ENCODE data around the gene SLC35F3. TPM values are rescaled to one million over a fixed set of nuclear protein-coding genes. Genes with fewer than 3 reads are reported as not detected.

SLC35F3 gene
- total RNA-seq, 1 experiment from 2014 or later, result 3.3 TPM

- Mint-ChIP-seq H3K4me1 (ENCODE audit: insufficient read depth, unreplicated experiment) (peaks cover 25% of the 10 kb centered on the region), H3K4me3 (ENCODE audit: unreplicated experiment) (no peak overlapping the region), H3K27me3 (ENCODE audit: insufficient read depth, unreplicated experiment) (peaks cover 2% of the 10 kb centered on the region), H3K27ac (ENCODE audit: low read depth, unreplicated experiment) (no peak overlapping the region), H3K36me3 (ENCODE audit: insufficient read depth, unreplicated experiment) (no peaks in the 10 kb centered on the region), H3K9me3 (ENCODE audit: unreplicated experiment) (no peaks in the 10 kb centered on the region)
- no peak for TF ChIP-seq CTCF (IDR thresholded peaks at IDR 0.05; ENCODE audit: unreplicated experiment)
- peak; percentile 81 for DNase-seq (ENCODE audit: unreplicated experiment)
- BruUV-seq (replicated peaks), result no TSS peak
- ChIA-PET POLR2A (interaction anchor here (0.7 to 1.5 kb wide), 8 partner anchors 9 to 466 kb away, joined by 3 to 6 read pairs (median 4); partner anchors contain the start of gene KCNK1), CTCF (interaction anchor here (0.5 to 3.2 kb wide), 9 partner anchors 8 to 1764 kb away, joined by 3 to 19 read pairs (median 3); no protein-coding TSS in a partner anchor)
- intact Hi-C loops (cut with micrococcal nuclease), result loop anchor here (5.0 to 10.0 kb wide), 4 partner anchors 202 to 592 kb away; partner anchors contain the start of gene KCNK1
Measured at GRCh38 chr1:233907151-233907550, 2.7 kb downstream of the SLC35F3 start.

- TF ChIP-seq CTCF (IDR thresholded peaks at IDR 0.05; ENCODE audit: unreplicated experiment), result no peak
- no peak for DNase-seq (ENCODE audit: unreplicated experiment)
- H3K36me3 Mint-ChIP-seq (ENCODE audit: insufficient read depth, unreplicated experiment), result no peaks in the 10 kb centered on the region
- ChIA-PET POLR2A (interaction anchor here (0.5 to 1.4 kb wide), 3 partner anchors 9 to 522 kb away, joined by 3 to 4 read pairs (median 4); no protein-coding TSS in a partner anchor), CTCF (interaction anchor here (0.6 to 0.9 kb wide), 4 partner anchors 13 to 563 kb away, joined by 3 to 6 read pairs (median 3); no protein-coding TSS in a partner anchor)
- BruUV-seq (replicated peaks), result no TSS peak
- intact Hi-C loops (cut with micrococcal nuclease), result loop anchor here (2.0 to 10.0 kb wide), 5 partner anchors 85 to 593 kb away; partner anchors contain the start of gene KCNK1
- H3K27me3 Mint-ChIP-seq (ENCODE audit: insufficient read depth, unreplicated experiment), result no peaks in the 10 kb centered on the region
- H3K9me3 Mint-ChIP-seq (ENCODE audit: unreplicated experiment), result no peaks in the 10 kb centered on the region
- peaks cover 25% of the 10 kb centered on the region for H3K4me1 Mint-ChIP-seq (ENCODE audit: insufficient read depth, unreplicated experiment)
- no peak overlapping the region for H3K27ac Mint-ChIP-seq (ENCODE audit: low read depth, unreplicated experiment)
- no peak overlapping the region for H3K4me3 Mint-ChIP-seq (ENCODE audit: unreplicated experiment)
Measured at GRCh38 chr1:233908092-233908491, 3.6 kb downstream of the SLC35F3 start.

- Mint-ChIP-seq H3K4me1 (ENCODE audit: insufficient read depth, unreplicated experiment) (peaks cover 23% of the 10 kb centered on the region), H3K4me3 (ENCODE audit: unreplicated experiment) (no peak overlapping the region), H3K36me3 (ENCODE audit: insufficient read depth, unreplicated experiment) (no peaks in the 10 kb centered on the region), H3K27ac (ENCODE audit: low read depth, unreplicated experiment) (peak overlapping the region; percentile 57), H3K27me3 (ENCODE audit: insufficient read depth, unreplicated experiment) (no peaks in the 10 kb centered on the region), H3K9me3 (ENCODE audit: unreplicated experiment) (no peaks in the 10 kb centered on the region)
- peak; percentile 91 for DNase-seq (ENCODE audit: unreplicated experiment)
- POLR2A ChIA-PET, result interaction anchor here (0.5 to 1.9 kb wide), 8 partner anchors 8 to 1595 kb away, joined by 3 to 6 read pairs (median 3); partner anchors contain the start of gene B3GALNT2
- no TSS peak for BruUV-seq (replicated peaks)
- CTCF ChIA-PET, result interaction anchor here (0.6 to 3.4 kb wide), 7 partner anchors 8 to 475 kb away, joined by 3 to 17 read pairs (median 3); no protein-coding TSS in a partner anchor
- intact Hi-C loops (cut with micrococcal nuclease), result loop anchor here (2.0 to 10.0 kb wide), 5 partner anchors 84 to 594 kb away; partner anchors contain the start of gene KCNK1
- TF ChIP-seq CTCF (IDR thresholded peaks at IDR 0.05; ENCODE audit: unreplicated experiment), result no peak
Measured at GRCh38 chr1:233909195-233909594, 4.7 kb downstream of the SLC35F3 start.

- H3K27me3 Mint-ChIP-seq (ENCODE audit: insufficient read depth, unreplicated experiment), result no peaks in the 10 kb centered on the region
Measured at GRCh38 chr1:233912447-233912846, 8.0 kb downstream of the SLC35F3 start.

More at GRCh38 chr1:233912447-233912846, 8.0 kb downstream of the SLC35F3 start:
- TF ChIP-seq CTCF (IDR thresholded peaks at IDR 0.05; ENCODE audit: unreplicated experiment), result no peak
- DNase-seq (ENCODE audit: unreplicated experiment), result no peak
- CTCF ChIA-PET, result interaction anchor here (1.8 to 3.4 kb wide), 2 partner anchors 9 to 471 kb away, joined by 7 to 17 read pairs; no protein-coding TSS in a partner anchor
- H3K9me3 Mint-ChIP-seq (ENCODE audit: unreplicated experiment), result peaks cover 7% of the 10 kb centered on the region
- H3K27ac Mint-ChIP-seq (ENCODE audit: low read depth, unreplicated experiment), result no peak overlapping the region
- H3K4me1 Mint-ChIP-seq (ENCODE audit: insufficient read depth, unreplicated experiment), result peaks cover 25% of the 10 kb centered on the region
- POLR2A ChIA-PET, result no interaction called here
- no peaks in the 10 kb centered on the region for H3K36me3 Mint-ChIP-seq (ENCODE audit: insufficient read depth, unreplicated experiment)
- intact Hi-C loops (cut with micrococcal nuclease), result no loop called here
- H3K4me3 Mint-ChIP-seq (ENCODE audit: unreplicated experiment), result no peak overlapping the region
- BruUV-seq (replicated peaks), result no TSS peak
